Measurements from ENCODE around the gene HDAC7. TPM values are rescaled to one million over a fixed set of nuclear protein-coding genes. Genes with fewer than 3 reads are reported as not detected.

The HDAC7 gene
- total RNA-seq, 2 experiments from 2014 or later, result 373 to 382 TPM

DNA sequence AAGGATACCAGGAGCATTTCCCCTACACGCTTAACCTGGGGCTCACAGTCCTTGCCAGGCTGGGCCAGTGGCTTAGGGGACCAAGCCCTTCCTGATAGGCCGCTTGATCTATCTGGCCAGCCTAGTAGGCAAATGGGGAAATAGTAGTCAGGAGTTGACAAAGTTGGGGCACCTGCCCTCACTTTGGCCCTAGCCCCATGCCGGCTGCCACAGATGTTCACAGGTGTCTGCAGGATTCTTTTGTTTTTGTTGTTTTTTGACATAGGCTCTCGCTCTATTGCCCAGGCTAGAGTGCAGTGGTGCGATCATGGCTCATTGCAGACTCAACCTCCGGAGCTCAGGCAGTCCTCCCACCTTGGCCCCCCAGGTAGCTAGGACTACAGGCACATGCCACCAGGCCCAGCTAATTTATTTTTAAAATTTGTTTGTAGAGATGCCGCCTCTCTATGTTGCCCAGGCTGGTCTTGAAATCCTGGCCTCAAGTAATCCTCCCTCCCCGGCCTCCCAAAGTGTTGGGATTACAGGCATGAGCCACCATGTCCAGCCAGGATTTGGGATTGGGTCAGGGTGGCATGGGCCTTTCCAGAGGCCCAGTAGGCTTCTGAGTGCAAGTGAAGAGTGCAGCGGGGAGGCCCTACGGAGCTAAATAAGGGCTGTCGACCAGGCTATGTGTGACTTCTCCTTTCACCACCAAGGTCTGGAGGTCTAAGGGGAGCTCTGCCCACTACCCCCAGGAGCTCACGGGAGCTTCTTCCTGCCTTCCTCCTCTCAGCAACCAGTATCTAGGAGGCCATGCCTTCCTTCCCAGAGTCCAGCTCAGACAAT is 15.5 kb upstream of the HDAC7 start:
- TF ChIP-seq, protein P1, sequence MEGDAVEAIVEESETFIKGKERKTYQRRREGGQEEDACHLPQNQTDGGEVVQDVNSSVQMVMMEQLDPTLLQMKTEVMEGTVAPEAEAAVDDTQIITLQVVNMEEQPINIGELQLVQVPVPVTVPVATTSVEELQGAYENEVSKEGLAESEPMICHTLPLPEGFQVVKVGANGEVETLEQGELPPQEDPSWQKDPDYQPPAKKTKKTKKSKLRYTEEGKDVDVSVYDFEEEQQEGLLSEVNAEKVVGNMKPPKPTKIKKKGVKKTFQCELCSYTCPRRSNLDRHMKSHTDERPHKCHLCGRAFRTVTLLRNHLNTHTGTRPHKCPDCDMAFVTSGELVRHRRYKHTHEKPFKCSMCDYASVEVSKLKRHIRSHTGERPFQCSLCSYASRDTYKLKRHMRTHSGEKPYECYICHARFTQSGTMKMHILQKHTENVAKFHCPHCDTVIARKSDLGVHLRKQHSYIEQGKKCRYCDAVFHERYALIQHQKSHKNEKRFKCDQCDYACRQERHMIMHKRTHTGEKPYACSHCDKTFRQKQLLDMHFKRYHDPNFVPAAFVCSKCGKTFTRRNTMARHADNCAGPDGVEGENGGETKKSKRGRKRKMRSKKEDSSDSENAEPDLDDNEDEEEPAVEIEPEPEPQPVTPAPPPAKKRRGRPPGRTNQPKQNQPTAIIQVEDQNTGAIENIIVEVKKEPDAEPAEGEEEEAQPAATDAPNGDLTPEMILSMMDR (IDR thresholded peaks at IDR 0.05), result no peak
- H3K4me3 Mint-ChIP-seq, result peak overlapping the region; percentile 76
- ATAC-seq, result no peak
- intact Hi-C loops (cut with micrococcal nuclease), result loop anchor here (5.0 kb wide), 3 partner anchors 33 to 93 kb away; no protein-coding TSS in a partner anchor
- peaks cover 3% of the 10 kb centered on the region for H3K36me3 Mint-ChIP-seq (ENCODE audit: low read depth)
- CTCF ChIA-PET, result interaction anchor here (0.7 to 19.7 kb wide), 15 partner anchors 8 to 119 kb away, joined by 3 to 624 read pairs (median 26); partner anchors contain the start of genes HDAC7, RAPGEF3 and SLC48A1
- H3K27ac Mint-ChIP-seq, result peak overlapping the region; percentile 94
- no peaks in the 10 kb centered on the region for H3K27me3 Mint-ChIP-seq
- no peak for DNase-seq
- H3K4me1 Mint-ChIP-seq (ENCODE audit: low read depth), result peaks cover 77% of the 10 kb centered on the region
- no peaks in the 10 kb centered on the region for H3K9me3 Mint-ChIP-seq
- POLR2A ChIA-PET, result interaction anchor here (0.6 to 21.6 kb wide), 5 partner anchors 31 to 60 kb away, joined by 3 to 904 read pairs (median 4); partner anchors contain the start of gene HDAC7

DNA sequence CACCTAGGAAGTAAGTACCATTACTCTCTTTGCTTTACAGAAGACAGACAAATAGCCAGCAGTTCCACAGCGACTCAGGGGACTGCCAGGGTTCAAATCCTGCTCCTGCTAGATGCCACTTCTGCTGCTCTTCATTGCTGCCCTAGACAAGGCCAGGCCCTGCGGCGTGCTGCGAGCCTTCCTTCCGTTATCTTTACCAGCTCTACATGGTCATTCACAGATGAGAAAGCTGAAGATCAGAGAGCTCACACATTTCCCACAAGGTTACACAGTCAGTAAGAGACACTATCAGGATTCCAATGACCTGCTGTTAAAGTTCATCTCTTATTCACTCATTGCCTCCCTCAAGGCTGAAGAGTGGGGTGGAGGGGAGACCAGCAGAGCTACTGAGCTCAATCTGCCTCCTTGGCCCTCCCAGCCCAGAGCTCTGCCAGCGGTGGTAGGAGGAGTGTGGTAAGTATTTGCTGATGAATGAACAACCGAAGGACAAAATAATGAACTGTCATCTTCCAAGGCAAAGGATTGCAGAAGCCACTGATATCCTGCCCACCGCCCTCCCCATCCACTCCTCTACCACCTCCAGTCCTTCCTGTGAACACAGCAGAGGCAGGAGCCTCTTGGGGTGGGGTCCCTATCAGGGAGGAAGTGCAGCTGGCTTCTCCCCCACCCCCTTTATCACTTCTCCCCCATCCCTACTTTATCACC is 14.6 kb upstream of the HDAC7 start:
- CTCF ChIA-PET, result interaction anchor here (0.7 to 19.7 kb wide), 14 partner anchors 15 to 340 kb away, joined by 3 to 624 read pairs (median 16); partner anchors contain the start of genes HDAC7, SLC48A1 and TMEM106C
- Mint-ChIP-seq H3K9me3 (no peaks in the 10 kb centered on the region), H3K4me3 (peak overlapping the region; percentile 76), H3K27me3 (no peaks in the 10 kb centered on the region), H3K4me1 (ENCODE audit: low read depth) (peaks cover 83% of the 10 kb centered on the region), H3K27ac (peak overlapping the region; percentile 94), H3K36me3 (ENCODE audit: low read depth) (peaks cover 3% of the 10 kb centered on the region)
- intact Hi-C loops (cut with micrococcal nuclease), result no loop called here
- POLR2A ChIA-PET, result interaction anchor here (0.8 to 21.6 kb wide), 5 partner anchors 26 to 109 kb away, joined by 3 to 904 read pairs (median 8); partner anchors contain the start of genes ENDOU and HDAC7
- ATAC-seq (peak; percentile 7), DNase-seq (peak; percentile 66)
- TF ChIP-seq, protein P1 (IDR thresholded peaks at IDR 0.05), result no peak

DNA sequence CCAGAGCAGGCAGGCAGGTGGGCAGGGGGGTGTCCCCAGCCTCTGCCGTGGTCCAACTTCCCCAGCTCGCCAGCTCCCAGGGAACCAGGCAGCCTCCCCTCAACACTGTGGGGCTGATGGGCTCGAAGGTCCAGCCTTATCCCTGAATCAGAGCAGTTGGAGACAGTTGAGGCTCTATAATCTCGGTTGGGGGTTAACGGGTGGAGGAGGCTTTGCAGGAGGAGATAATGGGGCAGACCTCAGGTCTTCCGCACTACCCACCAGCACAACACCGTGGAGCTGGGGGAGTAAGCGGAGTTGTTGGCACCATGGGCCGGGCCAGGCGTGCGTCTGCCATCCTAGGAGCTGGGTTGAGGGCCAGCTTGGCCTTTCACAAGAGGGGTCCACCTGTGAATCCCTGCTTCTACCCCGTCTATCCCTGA is 13.9 kb upstream of the HDAC7 start:
- intact Hi-C loops (cut with micrococcal nuclease), result no loop called here
- Mint-ChIP-seq H3K4me1 (ENCODE audit: low read depth) (peaks cover 90% of the 10 kb centered on the region), H3K27ac (peak overlapping the region; percentile 94), H3K4me3 (peak overlapping the region; percentile 76), H3K27me3 (no peaks in the 10 kb centered on the region), H3K9me3 (no peaks in the 10 kb centered on the region), H3K36me3 (ENCODE audit: low read depth) (peaks cover 3% of the 10 kb centered on the region)
- POLR2A ChIA-PET, result interaction anchor here (0.8 to 21.6 kb wide), 9 partner anchors 10 to 108 kb away, joined by 3 to 904 read pairs (median 4); partner anchors contain the start of genes ENDOU and HDAC7
- CTCF ChIA-PET, result interaction anchor here (0.9 to 19.7 kb wide), 14 partner anchors 14 to 341 kb away, joined by 3 to 624 read pairs (median 16); partner anchors contain the start of genes HDAC7, SLC48A1 and TMEM106C
- TF ChIP-seq, protein P1 (IDR thresholded peaks at IDR 0.05), result no peak
- no peak for ATAC-seq
- no peak for DNase-seq

DNA sequence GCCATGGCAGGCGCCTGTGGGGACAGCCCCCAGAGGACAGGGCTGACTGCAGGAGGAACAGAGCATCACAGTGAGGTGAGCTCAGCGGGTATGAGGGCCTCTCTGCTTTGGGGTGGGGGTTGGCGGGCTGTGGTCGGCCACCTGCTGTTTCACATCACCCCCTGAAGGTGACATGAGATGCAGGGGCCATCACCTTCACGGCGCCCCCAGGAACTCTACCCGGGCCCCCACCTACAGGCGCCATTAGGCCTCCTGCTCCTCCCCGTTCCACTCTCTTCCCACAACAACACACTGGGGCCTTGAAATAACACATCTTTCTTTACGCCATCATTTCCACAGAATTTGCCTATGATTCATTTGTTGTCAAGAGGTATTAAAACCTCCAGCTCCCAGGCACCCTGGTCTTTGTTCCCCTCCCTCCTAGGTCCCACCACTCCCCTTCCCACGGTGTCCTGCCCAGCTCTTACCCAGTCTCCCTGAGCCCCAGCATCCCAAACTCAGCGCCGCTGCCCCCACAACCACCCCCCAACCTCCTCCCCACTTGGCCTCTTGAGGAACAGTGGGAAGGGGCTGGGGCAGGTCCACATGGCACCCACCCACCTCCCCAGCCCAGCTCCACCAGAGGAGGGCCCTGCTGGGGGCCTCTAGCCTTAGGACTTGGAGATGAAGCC is 12.7 kb upstream of the HDAC7 start:
- Mint-ChIP-seq H3K27me3 (no peaks in the 10 kb centered on the region), H3K4me1 (ENCODE audit: low read depth) (peaks cover 88% of the 10 kb centered on the region), H3K9me3 (no peaks in the 10 kb centered on the region), H3K4me3 (peak overlapping the region; percentile 76), H3K27ac (peak overlapping the region; percentile 94), H3K36me3 (ENCODE audit: low read depth) (peaks cover 3% of the 10 kb centered on the region)
- intact Hi-C loops (cut with micrococcal nuclease), result loop anchor here (1.0 kb wide), 1 partner anchor 19 kb away; no protein-coding TSS in a partner anchor
- TF ChIP-seq, protein P1 (IDR thresholded peaks at IDR 0.05), result no peak
- ATAC-seq (peak; percentile 75), DNase-seq (peak; percentile 97)
- ChIA-PET POLR2A (interaction anchor here (0.5 to 21.6 kb wide), 16 partner anchors 8 to 1564 kb away, joined by 3 to 904 read pairs (median 4); partner anchors contain the start of genes ASB8, HDAC7, KANSL2 and SLC38A1), CTCF (interaction anchor here (0.9 to 19.7 kb wide), 14 partner anchors 9 to 131 kb away, joined by 3 to 624 read pairs (median 16); partner anchors contain the start of genes HDAC7, SLC48A1, TMEM106C and VDR)

Measured in activated CD8-positive, alpha-beta T cell treated with anti-CD3 and anti-CD28 coated beads for 36 hours (primary cell).